ENCODE data around the gene INTS7.

Gene INTS7

GRCh38 chr1:212070720-212071302, 35.5 kb upstream of the INTS7 start:
- Histone ChIP-seq H3K9ac (no peak overlapping the region), H3K9me3 (no peaks in the 10 kb centered on the region), H3K27ac (no peak overlapping the region), H3K4me2 (no peak overlapping the region), H3K36me3 (peaks cover 92% of the 10 kb centered on the region), H3K4me1 (no peaks in the 10 kb centered on the region), H3K27me3 (no peaks in the 10 kb centered on the region), H4K20me1 (peaks cover 5% of the 10 kb centered on the region; the same call in 1 of the 2 replicates), H3K4me3 (no peak overlapping the region)
- TF ChIP-seq Cebpa-rat (IDR thresholded peaks at IDR 0.05), result no peak

- no peak overlapping the region for H3K4me2 ChIP-seq
- TF ChIP-seq Cebpa-rat (IDR thresholded peaks at IDR 0.05), result no peak
- no peaks in the 10 kb centered on the region for H3K4me1 ChIP-seq
- no peak overlapping the region for H3K4me3 ChIP-seq
- no peaks in the 10 kb centered on the region for H3K27me3 ChIP-seq
- no peak overlapping the region for H3K9ac ChIP-seq
- peaks cover 5% of the 10 kb centered on the region; the same call in 1 of the 2 replicates for H4K20me1 ChIP-seq
- H3K27ac ChIP-seq, result no peak overlapping the region
- H3K36me3 ChIP-seq, result peaks cover 93% of the 10 kb centered on the region
- no peaks in the 10 kb centered on the region for H3K9me3 ChIP-seq
Measured at GRCh38 chr1:212067787-212068186, 32.4 kb upstream of the INTS7 start.

- Histone ChIP-seq H3K9me3 (peaks cover 2% of the 10 kb centered on the region), H3K9ac (no peak overlapping the region), H3K4me1 (no peaks in the 10 kb centered on the region), H3K27ac (no peak overlapping the region), H3K27me3 (no peaks in the 10 kb centered on the region), H3K36me3 (peaks cover 53% of the 10 kb centered on the region), H4K20me1 (no peaks in the 10 kb centered on the region), H3K4me2 (no peak overlapping the region), H3K4me3 (no peak overlapping the region)
- no peak for TF ChIP-seq Cebpa-rat (IDR thresholded peaks at IDR 0.05)
Measured at GRCh38 chr1:212062832-212063438, 27.6 kb upstream of the INTS7 start.

GRCh38 chr1:212060632-212061472, 25.5 kb upstream of the INTS7 start:
- H3K36me3 ChIP-seq, result peaks cover 53% of the 10 kb centered on the region
- H3K4me1 ChIP-seq, result peaks cover 3% of the 10 kb centered on the region
- TF ChIP-seq Cebpa-rat (IDR thresholded peaks at IDR 0.05), result no peak

GRCh38 chr1:212055333-212055732, 20.0 kb upstream of the INTS7 start:
- Histone ChIP-seq H4K20me1 (no peaks in the 10 kb centered on the region), H3K36me3 (peaks cover 71% of the 10 kb centered on the region), H3K9me3 (peaks cover 32% of the 10 kb centered on the region), H3K4me3 (0 out of 2 replicates have a peak overlapping the region, but pooled peaks have one; percentile 16), H3K4me1 (peaks cover 43% of the 10 kb centered on the region), H3K9ac (no peak overlapping the region), H3K27me3 (no peaks in the 10 kb centered on the region), H3K27ac (peak overlapping the region; percentile 52), H3K4me2 (peak overlapping the region; percentile 66)
- no peak for TF ChIP-seq Cebpa-rat (IDR thresholded peaks at IDR 0.05)

More at GRCh38 chr1:212060632-212061472, 25.5 kb upstream of the INTS7 start:
- H4K20me1 ChIP-seq, result no peaks in the 10 kb centered on the region
- H3K4me3 ChIP-seq, result no peak overlapping the region
- no peak overlapping the region for H3K4me2 ChIP-seq
- H3K27ac ChIP-seq, result no peak overlapping the region
- H3K27me3 ChIP-seq, result no peaks in the 10 kb centered on the region
- H3K9me3 ChIP-seq, result peaks cover 22% of the 10 kb centered on the region
- H3K9ac ChIP-seq, result no peak overlapping the region

GRCh38 chr1:212053993-212054392, 18.6 kb upstream of the INTS7 start:
- H3K27me3 ChIP-seq, result no peaks in the 10 kb centered on the region
- H3K4me1 ChIP-seq, result peaks cover 43% of the 10 kb centered on the region
- H3K4me2 ChIP-seq, result peak overlapping the region; percentile 66
- H3K36me3 ChIP-seq, result peaks cover 84% of the 10 kb centered on the region
- no peak overlapping the region for H3K9ac ChIP-seq
- H4K20me1 ChIP-seq, result no peaks in the 10 kb centered on the region
- H3K9me3 ChIP-seq, result peaks cover 32% of the 10 kb centered on the region
- no peak overlapping the region for H3K4me3 ChIP-seq
- no peak for TF ChIP-seq Cebpa-rat (IDR thresholded peaks at IDR 0.05)
- H3K27ac ChIP-seq, result no peak overlapping the region

- H3K4me3 ChIP-seq, result no peak overlapping the region
- H3K9ac ChIP-seq, result no peak overlapping the region
- H3K9me3 ChIP-seq, result no peaks in the 10 kb centered on the region
- no peak for TF ChIP-seq Cebpa-rat (IDR thresholded peaks at IDR 0.05)
- no peaks in the 10 kb centered on the region for H3K27me3 ChIP-seq
- peaks cover 26% of the 10 kb centered on the region; the same call in 1 of the 2 replicates for H4K20me1 ChIP-seq
- H3K27ac ChIP-seq, result no peak overlapping the region
- no peak overlapping the region for H3K4me2 ChIP-seq
- peaks cover 6% of the 10 kb centered on the region for H3K4me1 ChIP-seq
- H3K36me3 ChIP-seq, result peaks cover 91% of the 10 kb centered on the region
Measured at GRCh38 chr1:212045981-212046380, 10.6 kb upstream of the INTS7 start.

- Histone ChIP-seq H3K9me3 (no peaks in the 10 kb centered on the region), H3K36me3 (peaks cover 84% of the 10 kb centered on the region)
Measured at GRCh38 chr1:212044851-212045250, 9.5 kb upstream of the INTS7 start.

GRCh38 chr1:212042436-212042835, 7.1 kb upstream of the INTS7 start:
- Histone ChIP-seq H3K9ac (no peak overlapping the region), H3K36me3 (peaks cover 75% of the 10 kb centered on the region), H3K4me3 (no peak overlapping the region), H4K20me1 (peaks cover 26% of the 10 kb centered on the region; the same call in 1 of the 2 replicates), H3K9me3 (no peaks in the 10 kb centered on the region), H3K4me1 (peaks cover 37% of the 10 kb centered on the region), H3K27ac (no peak overlapping the region), H3K27me3 (no peaks in the 10 kb centered on the region), H3K4me2 (no peak overlapping the region)
- no peak for TF ChIP-seq Cebpa-rat (IDR thresholded peaks at IDR 0.05)

More at GRCh38 chr1:212044851-212045250, 9.5 kb upstream of the INTS7 start:
- Histone ChIP-seq H4K20me1 (peaks cover 26% of the 10 kb centered on the region; the same call in 1 of the 2 replicates), H3K27ac (no peak overlapping the region), H3K9ac (no peak overlapping the region), H3K4me3 (no peak overlapping the region), H3K4me2 (no peak overlapping the region), H3K4me1 (peaks cover 16% of the 10 kb centered on the region), H3K27me3 (no peaks in the 10 kb centered on the region)
- TF ChIP-seq Cebpa-rat (IDR thresholded peaks at IDR 0.05), result no peak

Measured in BLaER1 (cell line).